GM12892 (cell line): Measurements from ENCODE around the gene DKKL1.

ENCODE experiments used
- POLR2A ChIP-seq: IDR thresholded peaks from 2 replicates; pipeline ENCODE4 v1.6.1; 2011; ENCODE audit warnings: low read depth, low read length, control low read depth
- POLR2AphosphoS5 ChIP-seq: IDR thresholded peaks from 2 replicates; pipeline ENCODE4 v1.6.1; 2011; ENCODE audit warnings: low read depth, low read length, control low read depth
- TAF1 ChIP-seq: IDR thresholded peaks from 2 replicates; pipeline ENCODE4 v1.6.1; 2011; ENCODE audit warnings: low read depth, mild to moderate bottlenecking, control low read depth, low read length, borderline replicate concordance

- no peak for TF ChIP-seq POLR2A
- no peak for TF ChIP-seq POLR2AphosphoS5
- TF ChIP-seq TAF1, result no peak
Measured at GRCh38 chr19:49413348-49413747, 49.7 kb downstream of the DKKL1 start.
